ENCODE data around the gene CHRDL1.
"Not testable (repeated sequence)": the region's sequence is repeated elsewhere in the genome, so short reads cannot be mapped to it uniquely, and the experiment has no call there.

The CHRDL1 gene

GRCh38 chrX:110795645-110796406, at the start of gene CHRDL1:
Gene CHRDL1, minus strand, starts transcription at chrX:110795817. Its CDS starts 3,636 bp downstream, at chrX:110792181.
- H3K4me3 ChIP-seq (ENCODE audit: low read length) = no peak within 1 kb of the TSS; the same call in 1 of the 2 replicates
- no peak for TF ChIP-seq ZNF274 (IDR thresholded peaks at IDR 0.05; ENCODE audit: low read depth, low read length)

GRCh38 chrX:110836982-110837381, 41.4 kb upstream of the CHRDL1 start:
- TF ChIP-seq ZNF274 (IDR thresholded peaks at IDR 0.05; ENCODE audit: low read depth, low read length) = no peak
- no peak overlapping the region for H3K4me3 ChIP-seq (ENCODE audit: low read length)

- no peak for TF ChIP-seq ZNF274 (IDR thresholded peaks at IDR 0.05; ENCODE audit: low read depth, low read length)
Measured at GRCh38 chrX:110836451-110836850, 40.8 kb upstream of the CHRDL1 start.

GRCh38 chrX:110836001-110836400, 40.4 kb upstream of the CHRDL1 start:
- TF ChIP-seq ZNF274 (IDR thresholded peaks at IDR 0.05; ENCODE audit: low read depth, low read length) = no peak
- H3K4me3 ChIP-seq (ENCODE audit: low read length) = no peak overlapping the region

More at GRCh38 chrX:110836451-110836850, 40.8 kb upstream of the CHRDL1 start:
- H3K4me3 ChIP-seq (ENCODE audit: low read length) = no peak overlapping the region

GRCh38 chrX:110825972-110826371, 30.4 kb upstream of the CHRDL1 start:
- TF ChIP-seq ZNF274 (IDR thresholded peaks at IDR 0.05; ENCODE audit: low read depth, low read length) = no peak
- no peak overlapping the region for H3K4me3 ChIP-seq (ENCODE audit: low read length)

- H3K4me3 ChIP-seq (ENCODE audit: low read length) = not testable (repeated sequence)
Measured at GRCh38 chrX:110816543-110816942, 20.9 kb upstream of the CHRDL1 start.

- H3K4me3 ChIP-seq (ENCODE audit: low read length) = no peak overlapping the region
- TF ChIP-seq ZNF274 (IDR thresholded peaks at IDR 0.05; ENCODE audit: low read depth, low read length) = no peak
Measured at GRCh38 chrX:110806145-110806544, 10.5 kb upstream of the CHRDL1 start.

GRCh38 chrX:110805303-110805702, 9.7 kb upstream of the CHRDL1 start:
- TF ChIP-seq ZNF274 (IDR thresholded peaks at IDR 0.05; ENCODE audit: low read depth, low read length) = no peak
- H3K4me3 ChIP-seq (ENCODE audit: low read length) = no peak overlapping the region

- TF ChIP-seq ZNF274 (IDR thresholded peaks at IDR 0.05; ENCODE audit: low read depth, low read length) = no peak
- no peak overlapping the region for H3K4me3 ChIP-seq (ENCODE audit: low read length)
Measured at GRCh38 chrX:110804446-110804845, 8.8 kb upstream of the CHRDL1 start.

GRCh38 chrX:110803506-110803905, 7.9 kb upstream of the CHRDL1 start:
- H3K4me3 ChIP-seq (ENCODE audit: low read length) = no peak overlapping the region
- no peak for TF ChIP-seq ZNF274 (IDR thresholded peaks at IDR 0.05; ENCODE audit: low read depth, low read length)

- H3K4me3 ChIP-seq (ENCODE audit: low read length) = no peak overlapping the region
- no peak for TF ChIP-seq ZNF274 (IDR thresholded peaks at IDR 0.05; ENCODE audit: low read depth, low read length)
Measured at GRCh38 chrX:110796407-110796697, 735 bp upstream of the CHRDL1 start.

GRCh38 chrX:110794601-110795000, 1.0 kb downstream of the CHRDL1 start:
- TF ChIP-seq ZNF274 (IDR thresholded peaks at IDR 0.05; ENCODE audit: low read depth, low read length) = no peak
- no peak overlapping the region for H3K4me3 ChIP-seq (ENCODE audit: low read length)

GRCh38 chrX:110791071-110791470, 4.5 kb downstream of the CHRDL1 start:
- no peak overlapping the region for H3K4me3 ChIP-seq (ENCODE audit: low read length)
- TF ChIP-seq ZNF274 (IDR thresholded peaks at IDR 0.05; ENCODE audit: low read depth, low read length) = no peak

- no peak for TF ChIP-seq ZNF274 (IDR thresholded peaks at IDR 0.05; ENCODE audit: low read depth, low read length)
- H3K4me3 ChIP-seq (ENCODE audit: low read length) = no peak overlapping the region
Measured at GRCh38 chrX:110786486-110786885, 9.1 kb downstream of the CHRDL1 start.

GRCh38 chrX:110759785-110760184, 35.8 kb downstream of the CHRDL1 start:
- H3K4me3 ChIP-seq (ENCODE audit: low read length) = no peak overlapping the region
- TF ChIP-seq ZNF274 (IDR thresholded peaks at IDR 0.05; ENCODE audit: low read depth, low read length) = no peak

Measured in GM08714 (cell line).